ENCODE results near the gene POTEF.
"Not testable (repeated sequence)": the region's sequence is repeated elsewhere in the genome, so short reads cannot be mapped to it uniquely, and the experiment has no call there.

POTEF gene

GRCh38 chr2:130128464-130128863 is 558 bp downstream of the POTEF start:
- not testable (repeated sequence) for DNase-seq (ENCODE audit: low read depth in 3 of 3, low spot score in 1 of 3)

GRCh38 chr2:130127726-130128125 is 1.3 kb downstream of the POTEF start:
- not testable (repeated sequence) for DNase-seq (ENCODE audit: low read depth in 3 of 3, low spot score in 1 of 3)

GRCh38 chr2:130120924-130121323 is 8.1 kb downstream of the POTEF start:
- not testable (repeated sequence) for DNase-seq (ENCODE audit: low read depth in 3 of 3, low spot score in 1 of 3)

- not testable (repeated sequence) for DNase-seq (ENCODE audit: low read depth in 3 of 3, low spot score in 1 of 3)
Measured at GRCh38 chr2:130102597-130103363, 26.2 kb downstream of the POTEF start.

- DNase-seq (ENCODE audit: low read depth in 3 of 3, low spot score in 1 of 3) = not testable (repeated sequence)
Measured at GRCh38 chr2:130062645-130063044, 66.4 kb downstream of the POTEF start.

GRCh38 chr2:130059982-130060381 is 69.0 kb downstream of the POTEF start:
- DNase-seq (ENCODE audit: low read depth in 3 of 3, low spot score in 1 of 3) = not testable (repeated sequence)

- DNase-seq (ENCODE audit: low read depth in 3 of 3, low spot score in 1 of 3) = not testable (repeated sequence)
Measured at GRCh38 chr2:130056336-130056735, 72.7 kb downstream of the POTEF start.

GRCh38 chr2:130053217-130053911 is 75.7 kb downstream of the POTEF start:
- DNase-seq (ENCODE audit: low read depth in 3 of 3, low spot score in 1 of 3) = not testable (repeated sequence)

- DNase-seq (ENCODE audit: low read depth in 3 of 3, low spot score in 1 of 3) = not testable (repeated sequence)
Measured at GRCh38 chr2:130052376-130052775, 76.6 kb downstream of the POTEF start.

GRCh38 chr2:130048422-130048821 is 80.6 kb downstream of the POTEF start:
- DNase-seq (ENCODE audit: low read depth in 3 of 3, low spot score in 1 of 3) = not testable (repeated sequence)

- not testable (repeated sequence) for DNase-seq (ENCODE audit: low read depth in 3 of 3, low spot score in 1 of 3)
Measured at GRCh38 chr2:130038265-130038603, 90.8 kb downstream of the POTEF start.

- not testable (repeated sequence) for DNase-seq (ENCODE audit: low read depth in 3 of 3, low spot score in 1 of 3)
Measured at GRCh38 chr2:130025931-130026330, 103.1 kb downstream of the POTEF start.
